Mucosa of stomach (tissue), 1 donor: Measurements from ENCODE around the gene KSR1.
"Not testable (repeated sequence)": the region's sequence is repeated elsewhere in the genome, so short reads cannot be mapped to it uniquely, and the experiment has no call there.

Experiments
- H3K27me3 ChIP-seq: one replicate; pipeline ENCODE4 v1.7.0; 2013; ENCODE audit warnings: mild to moderate bottlenecking, low read length; ENCODE audit not compliant: control insufficient read depth, insufficient read depth
- H3K36me3 ChIP-seq: one replicate; pipeline ENCODE4 v1.7.0; 2013; ENCODE audit warnings: low read length; ENCODE audit not compliant: control insufficient read depth, insufficient read depth
- H3K4me1 ChIP-seq: one replicate; pipeline ENCODE4 v1.7.0; 2013; ENCODE audit warnings: mild to moderate bottlenecking, low read length; ENCODE audit not compliant: control insufficient read depth, insufficient read depth
- H3K4me3 ChIP-seq: one replicate; pipeline ENCODE4 v1.7.0; 2013; ENCODE audit warnings: low read length
- H3K9ac ChIP-seq: one replicate; pipeline ENCODE4 v1.7.0; 2013; ENCODE audit warnings: mild to moderate bottlenecking, low read length, moderate library complexity
- H3K9me3 ChIP-seq: one replicate; pipeline ENCODE4 v1.7.0; 2013; ENCODE audit warnings: mild to moderate bottlenecking, low read length, moderate library complexity; ENCODE audit not compliant: control insufficient read depth
- donor health status: Pancreatic carcinoma.

KSR1 gene

DNA sequence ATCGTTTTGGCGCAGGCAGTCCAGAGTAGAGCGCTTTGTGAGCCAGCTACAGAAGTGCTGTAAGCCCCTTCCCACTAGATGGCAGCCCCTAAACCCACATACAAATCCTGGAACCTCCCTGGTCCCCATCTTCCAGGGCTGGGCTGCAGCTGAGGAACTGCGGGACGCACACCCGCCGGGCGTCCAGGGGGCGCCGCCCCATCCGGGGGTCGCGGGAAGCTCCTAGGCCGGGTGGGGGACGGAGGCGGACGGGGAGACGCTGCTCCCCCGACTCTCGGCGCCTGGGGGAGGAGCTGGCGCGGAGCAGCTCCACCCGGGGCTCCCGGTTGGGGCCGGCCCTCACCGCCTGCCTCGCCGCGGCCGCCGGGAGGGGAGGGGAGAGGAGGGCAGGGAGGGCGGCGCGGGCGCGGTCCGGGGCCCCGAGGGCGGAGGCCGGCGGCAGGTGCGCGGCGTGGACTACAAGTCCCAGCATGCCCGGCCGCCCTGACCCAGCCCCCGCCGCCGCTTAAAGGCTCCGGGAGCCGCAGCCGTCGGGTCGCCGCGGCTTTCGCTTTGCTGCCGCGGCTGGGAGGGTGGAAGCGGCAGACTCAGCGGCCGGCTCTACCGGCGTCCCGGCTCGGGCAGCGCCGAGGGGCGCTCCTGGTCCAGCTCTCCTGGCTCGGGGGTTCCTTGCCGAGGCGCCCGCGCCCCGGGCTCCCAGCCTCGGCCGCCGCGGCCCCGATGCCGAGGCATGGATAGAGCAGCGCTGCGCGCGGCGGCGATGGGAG lies at the start of gene KSR1:
TSS of gene KSR1 (plus strand) at position 535 of the 767 bp plus-strand sequence. CDS start at position 731, 196 bp downstream.
- peaks cover 24% of the 10 kb centered on the region for H3K4me1 ChIP-seq
- no peaks in the 10 kb centered on the region for H3K36me3 ChIP-seq
- H3K9ac ChIP-seq, result peak within 1 kb of the TSS; percentile 65
- no peaks in the 10 kb centered on the region for H3K9me3 ChIP-seq
- peak within 1 kb of the TSS; percentile 48 for H3K4me3 ChIP-seq
- H3K27me3 ChIP-seq, result peaks cover 14% of the 10 kb centered on the region

DNA sequence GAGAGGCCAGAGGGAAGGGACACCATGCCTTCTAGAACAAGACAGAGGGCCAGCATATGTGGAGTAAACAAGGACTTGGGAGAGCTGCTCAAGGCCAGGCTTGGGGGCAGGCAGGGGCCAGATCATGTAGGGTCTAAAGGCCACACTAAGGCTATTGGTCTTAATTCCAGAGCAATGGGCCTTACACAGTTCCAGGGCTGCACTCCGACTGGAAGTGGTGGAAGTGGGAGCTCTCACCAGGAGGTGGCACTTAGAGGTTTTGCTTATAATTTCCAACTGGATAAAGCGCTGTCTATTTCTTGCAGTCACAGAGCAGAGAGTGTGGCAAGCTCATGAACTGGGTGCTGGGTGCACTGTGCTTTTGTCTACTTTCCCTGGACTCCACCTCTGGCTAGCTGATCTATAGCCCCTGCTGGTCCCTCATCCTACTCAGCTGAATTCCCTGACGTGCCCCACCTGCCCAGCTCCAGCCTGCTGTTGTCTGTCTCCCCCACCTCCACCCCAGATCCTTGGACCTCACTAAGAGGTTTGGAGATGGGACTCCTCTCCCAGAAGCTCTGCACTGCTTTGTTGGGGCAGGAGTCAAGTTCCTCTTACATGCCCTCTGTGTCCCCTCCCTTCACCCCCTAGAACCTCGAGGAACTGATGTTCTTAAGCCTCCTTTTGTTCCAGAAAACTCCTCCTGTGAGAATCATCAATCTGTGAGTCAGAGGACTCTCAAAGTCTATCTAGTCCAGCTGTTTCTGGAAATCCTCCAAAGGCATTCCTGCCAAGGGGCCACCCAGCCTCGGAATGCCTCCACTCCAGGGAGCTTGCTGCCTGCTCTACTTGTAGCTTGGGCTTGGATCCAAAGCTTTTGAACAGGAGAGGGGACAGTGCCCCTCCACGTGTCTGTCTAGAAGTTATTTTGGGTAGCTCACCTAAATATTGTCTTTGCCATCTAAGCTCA lies 48.1 kb upstream of the KSR1 start:
- Histone ChIP-seq H3K9me3 (no peaks in the 10 kb centered on the region), H3K9ac (no peak overlapping the region), H3K4me1 (no peaks in the 10 kb centered on the region), H3K36me3 (no peaks in the 10 kb centered on the region), H3K4me3 (no peak overlapping the region), H3K27me3 (no peaks in the 10 kb centered on the region)

DNA sequence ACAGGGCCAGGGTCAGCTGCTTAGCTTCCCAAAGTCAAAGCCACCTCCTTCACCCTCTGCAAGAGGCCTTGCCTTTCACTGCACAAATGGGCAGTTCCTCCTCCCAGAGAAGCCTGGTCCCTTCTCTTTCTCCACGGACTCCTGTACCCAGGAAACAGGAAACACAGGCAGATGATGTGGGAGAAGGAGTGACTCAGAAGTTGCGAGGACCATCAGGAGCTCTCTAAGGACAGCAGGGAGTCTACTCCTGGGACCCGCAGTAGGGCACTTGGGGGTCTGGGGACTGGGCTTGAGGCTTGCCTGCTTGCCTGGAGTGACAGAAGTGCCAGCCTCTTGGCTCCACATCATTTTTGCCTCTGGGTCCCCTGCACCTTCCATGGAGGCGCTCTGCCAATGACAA lies 47.4 kb upstream of the KSR1 start:
- H3K4me3 ChIP-seq, result no peak overlapping the region
- no peaks in the 10 kb centered on the region for H3K4me1 ChIP-seq
- no peaks in the 10 kb centered on the region for H3K9me3 ChIP-seq
- H3K36me3 ChIP-seq, result no peaks in the 10 kb centered on the region
- no peak overlapping the region for H3K9ac ChIP-seq
- H3K27me3 ChIP-seq, result no peaks in the 10 kb centered on the region

DNA sequence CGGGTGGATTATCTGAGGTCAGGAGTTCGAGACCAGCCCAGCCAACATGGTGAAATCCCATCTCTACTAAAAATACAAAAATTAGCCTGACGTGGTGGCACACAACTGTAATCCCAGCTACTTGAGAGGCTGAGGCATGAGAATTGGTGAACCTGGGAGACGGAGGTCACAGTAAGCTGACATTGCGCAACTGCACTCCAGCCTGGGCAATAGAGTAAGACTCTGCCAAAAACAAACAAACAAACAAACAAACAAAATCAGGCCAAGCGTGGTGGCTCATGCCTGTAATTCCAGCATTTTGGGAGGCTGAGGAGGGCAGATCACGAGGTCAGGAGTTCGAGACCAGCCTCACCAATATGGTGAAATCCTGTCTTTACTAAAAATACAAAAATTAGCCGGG lies 44.1 kb upstream of the KSR1 start:
- not testable (repeated sequence) for H3K4me3 ChIP-seq, H3K9me3 ChIP-seq, H3K4me1 ChIP-seq, H3K36me3 ChIP-seq, H3K9ac ChIP-seq, H3K27me3 ChIP-seq

DNA sequence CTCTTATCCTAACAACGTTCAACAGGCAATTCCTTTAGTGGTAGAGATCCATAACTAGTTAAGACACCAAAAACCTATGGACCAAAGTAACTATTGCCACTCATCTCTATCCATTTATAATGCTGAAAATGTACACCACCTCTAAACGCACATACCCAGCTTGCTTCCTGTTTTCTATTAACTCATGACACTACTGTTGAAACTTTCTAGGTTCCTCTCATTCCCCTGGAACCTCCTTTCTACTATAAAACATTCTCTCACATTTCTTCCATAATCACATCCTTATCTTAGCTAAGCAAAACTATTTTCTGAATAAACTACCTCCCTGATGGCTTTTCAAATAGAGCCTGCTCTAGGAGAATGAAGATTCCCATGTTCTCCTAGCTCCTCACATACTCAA lies 42.9 kb upstream of the KSR1 start:
- Histone ChIP-seq H3K4me3 (no peak overlapping the region), H3K4me1 (no peaks in the 10 kb centered on the region), H3K36me3 (no peaks in the 10 kb centered on the region), H3K27me3 (no peaks in the 10 kb centered on the region), H3K9me3 (no peaks in the 10 kb centered on the region), H3K9ac (no peak overlapping the region)

DNA sequence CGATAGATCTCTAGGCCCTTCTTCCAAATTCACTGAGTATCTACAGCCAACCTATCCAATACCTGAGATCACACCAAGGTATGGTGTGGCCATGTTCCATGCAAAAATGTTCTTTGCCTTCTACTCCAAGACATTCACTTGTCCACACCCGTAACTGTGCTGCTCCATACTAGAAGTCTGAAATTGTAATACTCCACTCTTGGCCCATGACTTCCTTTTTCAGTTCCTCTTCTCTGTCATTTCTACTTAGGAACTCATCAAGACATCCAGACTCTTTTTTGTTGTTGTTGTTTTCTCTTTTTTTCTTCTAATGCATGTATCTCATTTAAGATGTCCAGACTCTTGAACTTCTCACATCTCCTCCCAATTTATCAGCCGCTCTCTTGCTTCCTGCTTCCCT lies 42.5 kb upstream of the KSR1 start:
- no peaks in the 10 kb centered on the region for H3K9me3 ChIP-seq
- H3K36me3 ChIP-seq, result no peaks in the 10 kb centered on the region
- H3K4me3 ChIP-seq, result no peak overlapping the region

DNA sequence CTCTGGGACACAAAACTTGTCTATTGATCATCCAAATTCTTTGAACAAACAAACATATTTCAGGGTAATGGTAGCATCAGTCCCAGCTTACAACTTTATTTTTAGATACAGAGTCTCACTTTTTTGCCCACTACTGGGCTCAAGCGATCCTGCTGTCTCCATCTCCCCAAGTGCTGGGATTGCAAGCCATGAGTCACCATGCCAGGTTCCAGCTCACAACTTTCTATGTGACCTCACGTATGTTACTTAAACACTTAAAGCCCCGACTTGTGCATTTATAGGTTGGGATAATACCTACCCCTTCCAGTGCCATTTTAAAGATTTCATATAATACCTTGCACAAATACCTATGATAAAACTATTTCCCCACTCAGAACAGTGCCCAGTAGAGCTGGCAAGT lies 42.0 kb upstream of the KSR1 start:
- no peaks in the 10 kb centered on the region for H3K27me3 ChIP-seq
- H3K9me3 ChIP-seq, result no peaks in the 10 kb centered on the region
- H3K4me3 ChIP-seq, result no peak overlapping the region
- H3K36me3 ChIP-seq, result no peaks in the 10 kb centered on the region
- no peak overlapping the region for H3K9ac ChIP-seq
- no peaks in the 10 kb centered on the region for H3K4me1 ChIP-seq

More for the DNA sequence above, 42.5 kb upstream of the KSR1 start:
- no peak overlapping the region for H3K9ac ChIP-seq
- H3K4me1 ChIP-seq, result no peaks in the 10 kb centered on the region
- no peaks in the 10 kb centered on the region for H3K27me3 ChIP-seq

DNA sequence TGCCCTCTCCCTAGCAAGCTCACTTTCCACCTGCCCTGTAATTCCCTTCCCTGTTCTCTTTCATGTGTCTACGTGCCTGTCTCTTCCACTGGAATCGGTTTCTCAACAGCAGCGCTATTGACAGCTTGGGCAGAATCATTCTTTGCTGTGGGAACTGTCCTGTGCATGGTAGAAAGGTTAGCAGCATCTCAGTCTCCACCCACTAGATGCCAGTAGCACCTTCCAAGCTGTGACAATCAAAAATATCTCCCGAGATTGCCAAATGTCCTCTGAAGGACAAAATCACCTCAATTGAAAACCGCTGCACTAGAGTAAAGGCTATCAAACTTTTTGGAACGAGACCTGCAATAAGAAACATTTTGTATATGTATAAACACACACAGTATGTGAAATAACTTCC lies 41.6 kb upstream of the KSR1 start:
- Histone ChIP-seq H3K27me3 (no peaks in the 10 kb centered on the region), H3K4me1 (no peaks in the 10 kb centered on the region), H3K9me3 (no peaks in the 10 kb centered on the region), H3K36me3 (no peaks in the 10 kb centered on the region), H3K4me3 (no peak overlapping the region), H3K9ac (no peak overlapping the region)

DNA sequence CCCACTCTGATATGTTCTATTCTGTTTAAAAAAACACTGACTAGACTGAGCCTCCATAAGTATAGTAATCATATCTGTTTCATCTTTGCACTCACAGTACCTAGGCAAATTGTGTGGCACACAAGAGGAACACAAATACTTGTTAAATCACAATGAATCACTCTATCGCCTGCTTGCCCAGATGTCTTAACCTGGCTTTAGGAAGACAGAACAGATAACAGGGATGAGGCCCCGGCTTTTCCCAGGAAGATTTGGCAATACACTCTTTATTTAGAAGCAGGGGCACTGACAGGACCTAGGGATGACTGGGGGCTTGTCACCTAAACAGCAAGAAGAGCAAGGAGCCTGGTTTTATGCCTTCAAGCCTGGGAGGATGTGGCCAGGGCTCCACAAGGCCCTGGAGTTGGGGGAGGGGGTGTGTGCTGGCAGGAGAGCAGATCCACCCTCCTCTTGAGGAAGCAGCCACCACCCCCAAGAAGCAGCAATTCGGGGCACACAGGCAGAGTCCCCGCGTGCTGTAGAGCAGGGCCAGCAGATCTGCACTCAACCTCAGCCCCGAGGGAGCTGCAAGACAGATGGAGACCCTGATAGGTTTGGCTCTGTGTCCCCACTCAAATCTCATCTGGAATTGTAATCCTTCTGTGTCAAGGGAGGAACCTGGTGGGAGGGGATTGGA lies 41.0 kb upstream of the KSR1 start:
- Histone ChIP-seq H3K4me3 (no peak overlapping the region), H3K36me3 (no peaks in the 10 kb centered on the region), H3K9ac (no peak overlapping the region), H3K4me1 (no peaks in the 10 kb centered on the region), H3K27me3 (no peaks in the 10 kb centered on the region), H3K9me3 (no peaks in the 10 kb centered on the region)

DNA sequence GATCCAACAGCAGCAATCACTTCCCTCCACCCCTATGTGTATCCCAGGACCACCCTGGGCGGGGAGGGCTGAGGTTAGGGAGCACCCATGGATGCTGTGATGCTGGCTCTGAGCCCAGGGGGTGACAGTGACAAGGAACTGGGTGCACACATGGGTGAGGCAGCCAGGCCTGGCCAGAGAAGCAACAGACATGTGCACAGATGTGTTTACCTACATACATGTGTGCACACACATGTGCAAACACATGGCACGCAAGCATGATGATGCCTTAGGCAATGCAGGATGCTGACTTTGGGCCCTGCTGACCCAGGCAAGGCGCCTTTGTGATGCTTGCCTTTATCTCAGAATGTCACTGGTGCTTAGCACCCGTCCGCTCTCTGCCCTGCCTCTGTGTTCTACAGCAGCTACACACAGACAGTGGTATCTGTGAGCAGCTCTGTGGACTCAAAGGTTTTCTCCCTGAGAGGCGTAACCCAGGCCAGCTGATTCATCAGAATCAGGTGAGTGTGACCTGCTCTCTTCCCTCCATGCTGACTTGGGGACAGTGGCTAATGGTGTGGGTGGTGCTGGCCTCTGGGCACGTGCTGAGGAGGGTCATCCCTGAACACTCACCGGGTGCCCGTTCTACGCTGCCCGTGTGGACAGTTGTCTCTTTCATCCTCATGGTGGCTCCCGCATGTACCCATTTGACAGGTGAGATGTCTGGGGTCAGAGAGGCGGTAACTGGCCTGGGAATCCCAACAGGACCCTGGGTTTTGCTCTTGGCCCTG lies 38.5 kb upstream of the KSR1 start:
- Histone ChIP-seq H3K9ac (no peak overlapping the region), H3K4me1 (no peaks in the 10 kb centered on the region), H3K4me3 (no peak overlapping the region), H3K27me3 (no peaks in the 10 kb centered on the region), H3K36me3 (no peaks in the 10 kb centered on the region), H3K9me3 (no peaks in the 10 kb centered on the region)

DNA sequence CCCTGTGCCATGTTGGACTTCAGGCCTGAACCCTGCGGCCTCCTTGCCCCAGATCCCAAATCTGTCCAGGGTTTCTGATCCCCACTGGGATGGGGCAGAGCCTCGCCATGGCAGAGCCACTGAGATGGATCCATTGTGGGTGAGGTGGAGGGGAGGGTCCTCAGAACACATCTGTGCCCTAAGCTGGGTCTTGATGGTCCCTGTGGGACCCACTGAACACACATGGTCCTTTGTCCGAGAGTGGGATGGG lies 38.0 kb upstream of the KSR1 start:
- Histone ChIP-seq H3K9me3 (no peaks in the 10 kb centered on the region), H3K4me3 (no peak overlapping the region), H3K4me1 (no peaks in the 10 kb centered on the region), H3K36me3 (no peaks in the 10 kb centered on the region), H3K27me3 (no peaks in the 10 kb centered on the region), H3K9ac (no peak overlapping the region)
